Fibroblast of peridontal ligament (primary cell): ENCODE measurements around the gene KRT17.
"Not testable (repeated sequence)": the region's sequence is repeated elsewhere in the genome, so short reads cannot be mapped to it uniquely, and the experiment has no call there.

Experiments used
- DNase-seq: peaks from one replicate; pipeline ENCODE4 v3.0.0-alpha.2; 2010; ENCODE audit errors: extremely low read depth

The KRT17 gene

GRCh38 chr17:41593306-41593981 lies 30.9 kb downstream of the KRT17 start:
- DNase-seq: no peak

DNA sequence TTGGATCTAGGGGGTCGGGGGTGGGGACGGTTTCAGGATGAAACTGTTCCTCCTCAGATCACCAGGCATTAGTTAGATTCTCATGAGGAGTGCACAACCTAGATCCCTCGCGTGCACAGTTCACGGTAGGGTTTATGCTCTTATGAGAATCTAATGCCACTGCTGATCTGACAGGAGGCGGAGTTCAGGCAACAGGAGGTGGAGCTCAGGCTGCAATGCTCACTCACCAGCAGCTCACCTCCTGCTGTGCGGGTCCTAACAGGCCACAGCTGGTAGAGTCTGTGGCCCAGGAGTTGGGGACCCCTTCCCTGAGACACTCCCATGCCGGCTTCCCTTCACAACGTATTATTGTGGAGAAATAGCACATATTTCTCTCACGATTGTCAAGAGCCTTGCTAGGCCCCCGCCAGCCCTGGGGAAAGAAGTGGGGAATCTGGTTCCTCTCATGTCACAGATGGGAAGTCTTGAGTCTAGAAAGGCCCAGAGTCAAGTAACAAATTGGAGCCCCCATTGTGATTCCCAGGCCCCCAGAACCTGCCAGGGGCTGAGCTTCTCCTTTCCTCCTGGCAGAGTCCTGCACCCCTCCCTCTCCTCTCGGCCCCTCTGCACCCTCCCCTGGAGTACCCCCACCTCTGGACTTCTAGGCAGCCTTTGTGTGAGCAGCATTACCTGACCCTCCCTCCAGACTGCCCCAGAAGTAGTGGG lies 31.6 kb downstream of the KRT17 start:
- DNase-seq: no peak

DNA sequence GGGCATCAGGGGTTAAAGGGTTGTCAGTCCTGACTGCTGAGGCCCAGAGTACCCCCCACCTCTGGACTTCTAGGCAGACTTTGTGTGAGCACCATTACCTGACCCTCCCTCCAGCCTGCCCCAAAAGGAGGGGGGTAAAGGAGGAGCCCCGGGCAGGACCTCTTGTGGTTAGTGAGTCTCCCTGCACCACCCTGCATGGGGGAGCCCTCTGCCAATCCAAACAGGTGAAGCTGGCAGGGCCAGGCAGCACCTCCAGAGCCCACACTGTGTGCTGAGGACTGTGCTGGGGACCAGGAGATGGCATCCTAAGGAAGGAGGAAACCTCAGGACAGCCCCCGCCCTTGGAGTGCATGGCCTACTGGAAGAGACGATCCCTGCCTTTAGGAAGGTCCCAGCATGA lies 35.1 kb downstream of the KRT17 start:
- no peak for DNase-seq

GRCh38 chr17:41588126-41588810 lies 36.1 kb downstream of the KRT17 start:
- no peak for DNase-seq

DNA sequence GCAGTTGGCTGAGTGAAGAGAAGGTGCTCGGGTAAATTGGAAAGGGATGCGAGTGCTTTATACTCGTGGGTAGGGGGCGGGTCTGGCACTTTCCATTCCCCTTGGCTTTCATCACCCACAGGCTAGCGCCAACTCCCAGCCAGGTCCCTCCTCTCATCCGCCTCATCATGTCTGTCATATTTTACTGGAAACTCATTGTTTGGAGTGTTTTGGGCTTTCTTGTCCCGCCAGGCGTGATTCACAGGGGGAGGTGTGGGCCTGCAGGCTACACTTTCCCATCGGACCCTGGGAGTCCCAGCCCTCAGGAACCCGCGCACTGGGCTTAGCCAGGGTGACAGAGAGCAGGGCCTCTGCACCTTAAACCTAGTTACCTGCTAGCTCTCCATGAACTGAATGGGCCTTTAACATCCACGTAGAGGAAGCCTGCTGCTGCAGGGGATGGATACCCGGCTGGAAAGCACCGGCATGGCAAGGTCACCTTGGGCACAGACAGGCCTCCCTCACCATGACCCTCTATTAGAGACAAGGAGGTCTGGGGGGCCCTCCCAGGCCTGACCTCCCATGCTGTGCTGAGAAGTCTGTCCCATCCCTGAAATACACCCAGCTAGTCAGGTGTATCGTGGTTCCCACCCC lies 37.4 kb downstream of the KRT17 start, which contains the start of gene KRT14:
Gene KRT14, minus strand, starts transcription at position 33 of the 633 bp plus-strand sequence. CDS start 61 bp downstream, outside the sequence.
- DNase-seq: no peak

GRCh38 chr17:41585301-41586056 lies 38.9 kb downstream of the KRT17 start:
- DNase-seq: no peak

GRCh38 chr17:41584331-41584927 lies 39.9 kb downstream of the KRT17 start:
- not testable (repeated sequence) for DNase-seq

DNA sequence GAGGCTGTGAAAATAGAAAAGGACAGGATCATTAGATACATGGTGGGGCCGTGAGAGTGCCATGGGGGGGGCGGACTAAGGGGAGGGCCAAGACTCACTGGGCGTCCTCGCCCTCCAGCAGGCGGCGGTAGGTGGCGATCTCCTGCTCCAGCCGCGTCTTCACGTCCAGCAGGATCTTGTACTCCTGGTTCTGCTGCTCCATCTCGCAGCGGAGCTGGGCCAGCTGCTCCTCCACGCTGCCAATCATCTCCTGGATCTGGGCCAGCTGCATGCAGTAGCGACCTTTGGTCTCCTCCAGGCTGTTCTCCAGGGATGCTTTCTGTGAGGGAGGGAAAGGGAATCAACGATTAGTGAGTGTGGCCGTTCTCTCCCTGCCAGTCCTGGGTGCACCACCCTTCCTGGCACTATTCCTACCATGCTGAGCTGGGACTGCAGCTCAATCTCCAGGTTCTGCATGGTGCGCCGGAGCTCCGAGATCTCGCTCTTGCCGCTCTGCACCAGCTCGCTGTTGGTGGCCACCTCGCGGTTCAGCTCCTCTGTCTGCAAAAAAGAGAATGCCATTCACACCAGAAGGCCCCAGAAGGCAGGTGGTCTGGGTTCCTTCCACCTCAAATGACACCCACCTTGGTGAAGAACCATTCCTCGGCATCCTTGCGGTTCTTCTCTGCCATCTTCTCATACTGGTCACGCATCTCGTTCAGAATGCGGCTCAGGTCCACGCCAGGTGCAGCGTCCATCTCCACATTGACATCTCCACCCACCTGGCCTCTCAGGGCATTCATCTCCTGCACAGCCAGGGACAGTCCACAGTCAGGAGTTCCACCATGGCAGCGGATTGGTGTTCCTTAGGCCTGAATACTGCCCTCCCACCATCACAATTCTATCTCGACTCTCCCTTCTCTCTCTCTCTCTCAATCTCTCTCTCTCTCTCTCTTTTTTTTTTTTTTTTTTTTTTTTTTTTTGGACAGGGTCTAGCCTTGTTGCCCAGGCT lies 40.9 kb downstream of the KRT17 start:
- no peak for DNase-seq

GRCh38 chr17:41582061-41582968 lies 42.1 kb downstream of the KRT17 start:
- not testable (repeated sequence) for DNase-seq

DNA sequence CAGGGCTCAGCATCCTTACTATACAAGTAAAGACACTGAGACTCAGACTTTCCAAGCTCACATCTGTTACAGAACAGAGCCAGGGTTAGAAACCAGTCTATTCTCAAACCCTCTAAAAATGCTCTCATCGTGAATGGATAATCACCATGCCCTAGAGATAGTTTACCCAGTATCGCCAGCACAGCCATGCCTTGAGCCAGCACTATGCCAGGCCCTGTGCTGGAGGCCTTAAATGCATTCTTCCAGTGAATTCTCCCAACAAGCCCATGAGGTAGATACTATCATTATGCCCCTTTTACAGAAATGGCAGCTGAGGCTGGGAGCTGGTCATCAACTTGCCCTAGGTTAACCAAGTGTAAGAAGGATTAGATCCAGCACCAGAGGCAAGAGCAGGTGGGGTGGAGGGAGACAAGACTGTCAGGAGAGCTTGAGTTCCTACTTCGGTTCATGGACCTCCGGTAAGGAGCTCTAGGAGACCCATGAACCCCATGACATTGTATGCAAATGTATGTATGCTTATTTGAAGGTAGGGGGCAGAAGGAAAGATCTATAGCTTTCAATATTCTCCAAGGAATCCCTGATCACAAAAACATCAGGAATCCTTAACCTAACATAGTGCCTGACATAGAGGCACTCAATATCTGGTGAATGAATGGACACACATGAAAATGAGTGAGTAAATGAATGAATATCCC lies 42.9 kb downstream of the KRT17 start:
- DNase-seq: no peak

DNA sequence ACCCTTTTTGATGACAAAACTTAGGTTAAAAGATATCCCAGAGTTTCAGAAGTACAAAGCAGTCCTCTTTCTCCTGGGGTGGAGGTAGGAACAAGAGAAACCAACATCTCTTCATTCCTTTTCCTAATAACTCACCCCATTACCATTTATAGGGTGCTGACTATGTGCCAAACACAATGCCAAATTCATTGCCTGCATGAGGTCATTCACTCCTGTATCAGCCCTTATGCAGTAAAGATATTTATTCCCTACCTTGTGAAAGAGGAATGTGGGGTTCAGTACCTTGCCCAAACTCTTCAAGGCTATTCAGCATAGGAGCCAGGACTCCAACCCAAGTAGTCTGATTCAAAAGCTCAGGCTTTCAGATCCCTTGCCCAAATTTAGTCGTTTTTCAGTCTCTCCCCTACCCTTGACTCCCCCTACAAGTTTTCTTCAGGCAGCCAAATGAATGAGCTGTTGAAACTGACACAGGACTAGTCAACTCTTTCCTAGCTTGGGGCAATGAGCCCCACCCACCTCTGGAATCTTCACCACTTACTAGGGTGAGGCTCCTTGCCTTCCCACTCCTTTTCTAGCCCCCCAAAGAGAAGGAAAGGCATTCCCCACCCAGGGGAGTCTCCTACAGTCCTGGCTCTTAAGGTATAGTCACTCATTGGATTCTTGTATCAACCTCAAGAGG lies 43.5 kb downstream of the KRT17 start:
- DNase-seq: no peak

GRCh38 chr17:41580244-41580575 lies 44.2 kb downstream of the KRT17 start:
- DNase-seq: no peak

DNA sequence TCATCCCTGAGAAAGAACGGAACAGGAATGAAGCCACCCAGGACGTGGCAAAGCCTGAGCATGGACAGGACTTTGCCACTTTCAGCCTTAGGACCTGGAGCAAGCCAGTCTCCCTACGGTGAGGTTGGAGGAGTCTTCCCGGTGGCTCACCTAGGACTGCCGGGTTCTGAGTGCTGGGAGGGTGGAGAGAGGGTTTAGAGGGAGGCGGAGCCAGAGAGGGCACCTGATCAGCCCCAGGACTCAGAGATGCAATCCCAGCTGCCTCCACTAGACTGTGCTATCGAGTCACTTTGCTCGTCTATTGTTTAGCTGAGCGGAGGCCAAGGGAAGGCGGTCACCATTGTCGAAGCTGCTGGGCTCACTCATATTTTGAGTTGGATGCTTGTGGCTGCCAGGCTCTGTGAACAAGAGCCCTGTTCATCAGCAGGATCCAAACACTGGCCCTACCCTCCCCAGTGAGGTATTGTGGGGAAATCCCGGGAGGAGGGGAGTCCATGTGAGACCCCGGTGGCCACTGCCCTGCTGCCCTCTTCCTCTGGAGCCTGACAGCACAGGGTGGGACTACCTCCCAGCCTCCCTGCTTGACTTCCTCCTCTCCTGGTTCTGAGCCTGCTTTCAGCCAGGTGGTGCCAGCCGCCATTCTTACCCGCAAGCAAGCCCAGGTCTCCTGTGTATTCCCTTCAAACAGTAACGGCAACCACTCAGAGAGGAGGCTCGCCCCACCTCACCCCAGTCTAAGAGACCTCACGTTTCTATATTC lies 44.7 kb downstream of the KRT17 start:
- DNase-seq: peak; percentile 84

GRCh38 chr17:41578971-41579370 lies 45.4 kb downstream of the KRT17 start:
- no peak for DNase-seq

DNA sequence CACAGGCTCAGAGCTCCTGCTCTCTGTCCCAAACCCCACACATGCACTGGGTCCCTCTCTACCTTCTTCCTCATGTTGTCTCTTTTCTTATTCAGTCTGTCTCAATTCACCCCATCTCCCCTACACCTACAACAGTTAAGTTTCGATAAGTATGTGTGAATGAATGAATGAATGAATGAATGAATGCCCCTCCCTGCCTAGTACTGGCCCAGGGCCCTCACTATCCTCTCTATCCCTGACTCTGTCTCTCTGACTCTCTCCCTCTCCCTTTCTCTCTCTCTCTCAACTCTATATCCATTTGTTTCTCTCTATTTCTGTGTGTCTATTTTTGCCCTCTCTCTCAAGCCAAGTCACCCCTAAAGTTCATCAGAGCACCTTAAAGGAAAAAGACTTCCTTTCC lies 45.8 kb downstream of the KRT17 start:
- DNase-seq: no peak

DNA sequence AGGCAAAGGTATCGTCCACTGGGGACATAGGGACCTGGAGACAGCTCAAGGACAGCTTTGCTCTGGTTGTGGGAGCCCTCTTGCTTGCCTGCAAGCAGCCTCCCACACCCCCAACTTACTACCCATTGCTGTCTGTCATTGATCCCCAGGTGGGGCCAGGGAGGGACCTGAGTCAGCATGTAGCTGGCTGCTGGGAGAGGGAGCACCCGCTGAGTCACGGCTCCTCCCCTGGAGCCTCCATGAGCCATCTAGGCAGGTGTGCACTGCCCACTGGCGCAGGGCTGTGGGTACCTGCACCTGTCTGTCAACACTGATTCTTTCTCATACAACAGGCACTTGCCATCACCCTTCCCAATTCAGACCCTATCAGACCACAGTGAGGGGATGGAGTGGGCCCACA lies 47.6 kb downstream of the KRT17 start:
- not testable (repeated sequence) for DNase-seq

GRCh38 chr17:41575336-41575735 lies 49.0 kb downstream of the KRT17 start:
- no peak for DNase-seq
